Esophagus squamous epithelium (tissue), 4 donors: ENCODE measurements around the gene TSPEAR.

Experiments
- POLR2A ChIP-seq, 4 donors: fragments of 450-650 bp; IDR thresholded peaks; one replicate each; pipeline ENCODE4 v1.6.1; 2017; ENCODE audit warnings: antibody characterized with exemption in 4 of 4, mild to moderate bottlenecking in 4 of 4, moderate library complexity in 3 of 4
- TF ChIP-seq, protein P1 (sequence below), 6 experiments: fragments of 450-650 bp in 4 of 6; fragments of 200-600 bp in 2 of 6; sonication (generic) in 2 of 6; IDR thresholded peaks; one replicate each; pipeline ENCODE4 v1.5.1; 2016 to 2019; ENCODE audit warnings: antibody characterized with exemption in 6 of 6, mild to moderate bottlenecking in 4 of 6, moderate library complexity in 4 of 6

DNA sequence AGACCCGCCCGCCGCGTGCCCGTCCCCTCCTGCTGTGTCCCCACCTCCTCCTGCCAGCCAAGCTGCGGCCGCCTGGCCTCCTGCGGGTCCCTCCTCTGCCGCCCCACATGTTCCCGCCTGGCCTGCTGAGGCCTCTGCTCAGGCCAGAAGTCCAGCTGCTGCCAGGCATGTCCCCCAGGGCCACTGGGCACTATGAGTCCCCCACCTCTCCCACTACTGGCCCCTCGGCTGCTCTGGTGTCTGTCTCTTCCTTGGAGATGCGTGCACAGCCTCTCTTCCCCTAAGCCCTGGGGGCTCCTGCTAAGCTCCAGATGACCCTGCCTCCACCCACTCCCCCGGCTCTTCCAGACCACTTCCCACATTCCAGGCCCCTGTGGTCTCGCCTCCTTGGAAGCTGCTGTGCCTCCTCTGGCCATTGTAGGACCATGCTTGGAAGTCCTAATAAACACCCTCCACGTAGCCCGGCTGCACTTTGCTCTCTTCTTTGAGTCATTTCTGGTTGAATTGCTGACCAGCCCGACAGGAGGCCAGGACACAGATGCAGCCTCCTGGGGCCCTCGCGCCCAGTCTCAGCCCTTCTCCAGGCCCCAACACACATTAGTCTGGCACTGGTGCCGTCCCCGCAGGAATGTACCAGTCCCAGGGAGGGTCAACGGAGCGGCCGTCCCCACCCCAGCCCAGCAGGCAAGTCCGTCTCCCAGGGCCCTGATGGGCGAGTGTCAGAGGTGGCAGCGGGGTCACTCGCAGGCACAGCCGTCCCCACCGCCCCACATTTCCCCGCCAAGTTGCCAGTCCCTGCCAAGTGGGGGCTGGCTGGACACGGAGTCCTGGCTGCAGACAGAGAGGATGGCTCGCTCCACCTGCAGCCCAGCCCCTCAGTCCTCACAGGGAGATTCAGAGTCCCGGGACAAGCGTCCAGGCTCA, 13.3 kb downstream of the TSPEAR start:
- TF ChIP-seq, protein P1, sequence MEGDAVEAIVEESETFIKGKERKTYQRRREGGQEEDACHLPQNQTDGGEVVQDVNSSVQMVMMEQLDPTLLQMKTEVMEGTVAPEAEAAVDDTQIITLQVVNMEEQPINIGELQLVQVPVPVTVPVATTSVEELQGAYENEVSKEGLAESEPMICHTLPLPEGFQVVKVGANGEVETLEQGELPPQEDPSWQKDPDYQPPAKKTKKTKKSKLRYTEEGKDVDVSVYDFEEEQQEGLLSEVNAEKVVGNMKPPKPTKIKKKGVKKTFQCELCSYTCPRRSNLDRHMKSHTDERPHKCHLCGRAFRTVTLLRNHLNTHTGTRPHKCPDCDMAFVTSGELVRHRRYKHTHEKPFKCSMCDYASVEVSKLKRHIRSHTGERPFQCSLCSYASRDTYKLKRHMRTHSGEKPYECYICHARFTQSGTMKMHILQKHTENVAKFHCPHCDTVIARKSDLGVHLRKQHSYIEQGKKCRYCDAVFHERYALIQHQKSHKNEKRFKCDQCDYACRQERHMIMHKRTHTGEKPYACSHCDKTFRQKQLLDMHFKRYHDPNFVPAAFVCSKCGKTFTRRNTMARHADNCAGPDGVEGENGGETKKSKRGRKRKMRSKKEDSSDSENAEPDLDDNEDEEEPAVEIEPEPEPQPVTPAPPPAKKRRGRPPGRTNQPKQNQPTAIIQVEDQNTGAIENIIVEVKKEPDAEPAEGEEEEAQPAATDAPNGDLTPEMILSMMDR (IDR thresholded peaks at IDR 0.05), result no peak
- no peak for TF ChIP-seq POLR2A (IDR thresholded peaks at IDR 0.05)
